H1 (cell line): ENCODE data around the gene HPCAL4.

Experiments used
- SUZ12 ChIP-seq: fragments of 200-600 bp; sonication (generic); IDR thresholded peaks from 2 replicates; pipeline ENCODE4 v1.6.1; 2012; ENCODE audit warnings: mild to moderate bottlenecking, inconsistent platforms, low read length, moderate library complexity, mixed read lengths
- TF ChIP-seq, protein P1 (sequence below), 3 experiments: IDR thresholded peaks; 1 replicate in 2 of 3; 2 replicates in 1 of 3; pipeline versions ENCODE4 v1.5.1 to v1.6.1; 2011; ENCODE audit warnings: low read length in 3 of 3, mild to moderate bottlenecking in 3 of 3, inconsistent platforms in 2 of 3, low read depth in 1 of 3, moderate library complexity in 1 of 3; ENCODE audit not compliant: insufficient read depth in 1 of 3; ENCODE audit errors: control extremely low read depth in 1 of 3
- TF ChIP-seq, protein P2 (sequence below): IDR thresholded peaks from 2 replicates; pipeline ENCODE4 v1.6.1; 2012; ENCODE audit warnings: inconsistent platforms

DNA sequence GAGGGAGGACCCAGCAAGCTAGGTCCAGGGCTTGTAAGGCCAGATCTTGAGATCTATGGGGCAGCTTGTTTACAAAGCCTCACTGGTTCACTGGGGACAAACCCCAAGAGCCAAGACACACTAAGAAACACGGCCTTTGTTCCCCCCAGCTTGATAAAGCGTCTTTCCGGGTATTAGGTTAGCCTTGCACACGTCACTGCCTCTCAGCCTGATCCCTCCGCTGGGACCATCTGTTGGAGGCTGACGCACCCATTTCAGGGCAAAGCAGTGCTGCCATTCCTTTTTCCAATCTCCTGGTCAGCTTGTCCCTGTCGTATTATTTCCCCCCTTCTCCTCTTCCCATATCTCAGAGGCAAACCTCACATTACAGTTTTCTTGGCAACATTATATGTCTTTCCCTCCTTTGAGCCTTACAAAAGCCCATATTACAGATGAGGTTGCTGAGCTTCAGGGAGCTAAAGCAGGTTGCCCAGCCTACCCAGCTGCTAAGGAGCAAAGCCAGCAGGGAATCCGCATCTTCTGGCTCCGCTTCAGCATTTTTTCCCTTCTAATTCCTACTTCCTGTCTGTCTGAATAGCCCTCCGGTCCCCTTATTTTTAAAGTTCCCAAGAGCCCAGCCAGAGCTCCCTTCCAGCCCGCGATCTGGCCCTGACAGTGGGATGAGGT, 55.9 kb downstream of the HPCAL4 start:
- TF ChIP-seq SUZ12, result no peak
- TF ChIP-seq, protein P1, sequence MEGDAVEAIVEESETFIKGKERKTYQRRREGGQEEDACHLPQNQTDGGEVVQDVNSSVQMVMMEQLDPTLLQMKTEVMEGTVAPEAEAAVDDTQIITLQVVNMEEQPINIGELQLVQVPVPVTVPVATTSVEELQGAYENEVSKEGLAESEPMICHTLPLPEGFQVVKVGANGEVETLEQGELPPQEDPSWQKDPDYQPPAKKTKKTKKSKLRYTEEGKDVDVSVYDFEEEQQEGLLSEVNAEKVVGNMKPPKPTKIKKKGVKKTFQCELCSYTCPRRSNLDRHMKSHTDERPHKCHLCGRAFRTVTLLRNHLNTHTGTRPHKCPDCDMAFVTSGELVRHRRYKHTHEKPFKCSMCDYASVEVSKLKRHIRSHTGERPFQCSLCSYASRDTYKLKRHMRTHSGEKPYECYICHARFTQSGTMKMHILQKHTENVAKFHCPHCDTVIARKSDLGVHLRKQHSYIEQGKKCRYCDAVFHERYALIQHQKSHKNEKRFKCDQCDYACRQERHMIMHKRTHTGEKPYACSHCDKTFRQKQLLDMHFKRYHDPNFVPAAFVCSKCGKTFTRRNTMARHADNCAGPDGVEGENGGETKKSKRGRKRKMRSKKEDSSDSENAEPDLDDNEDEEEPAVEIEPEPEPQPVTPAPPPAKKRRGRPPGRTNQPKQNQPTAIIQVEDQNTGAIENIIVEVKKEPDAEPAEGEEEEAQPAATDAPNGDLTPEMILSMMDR (IDR thresholded peaks at IDR 0.05; ENCODE audit: control extremely low read depth in 1 of 3, insufficient read depth in 1 of 3, low read depth in 1 of 3, low read length in 3 of 3), result no peak
- TF ChIP-seq, protein P2, sequence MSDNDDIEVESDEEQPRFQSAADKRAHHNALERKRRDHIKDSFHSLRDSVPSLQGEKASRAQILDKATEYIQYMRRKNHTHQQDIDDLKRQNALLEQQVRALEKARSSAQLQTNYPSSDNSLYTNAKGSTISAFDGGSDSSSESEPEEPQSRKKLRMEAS, result no peak
